MCF 10A (cell line): Measurements from ENCODE around the gene TMC6. TPM values are rescaled to one million over a fixed set of nuclear protein-coding genes. Genes with fewer than 3 reads are reported as not detected.
A peak's percentile ranks its signal among the peaks of the same experiment; 100 is the strongest.

ENCODE experiments used
- BruUV-seq: library from RNA; stranded (reverse); fragments of 400-500 nt; replicated peaks from 2 replicates; lab custom pipeline; 2021; lab: Mats Ljungman, UMichigan
- CTCF ChIA-PET: fragments of 300-600 bp; sonication (Branson Sonifier 250); formaldehyde crosslinking; extraction: SDS; loops from one replicate; lab custom pipeline; 2021; ENCODE audit warnings: antibody characterized with exemption, inconsistent platforms; lab: Yijun Ruan, JAX
- POLR2A ChIA-PET: fragments of 300-600, 350-650 bp; sonication (Branson Sonifier 250); formaldehyde crosslinking; extraction: SDS; loops from one replicate; lab custom pipeline; 2020; ENCODE audit warnings: antibody characterized with exemption, inconsistent platforms; lab: Yijun Ruan, JAX
- DNase-seq: peaks from one replicate; pipeline ENCODE4 v3.0.0-alpha.2; 2018; ENCODE audit not compliant: unreplicated experiment
- H3K27ac Mint-ChIP-seq: one replicate; pipeline ENCODE4 v1.8.0; 2022; ENCODE audit warnings: mild to moderate bottlenecking, low read depth, mixed read lengths; ENCODE audit not compliant: unreplicated experiment
- H3K27me3 Mint-ChIP-seq: one replicate; pipeline ENCODE4 v1.8.0; 2022; ENCODE audit warnings: mixed read lengths; ENCODE audit not compliant: insufficient read depth, unreplicated experiment
- H3K36me3 Mint-ChIP-seq: one replicate; pipeline ENCODE4 v1.8.0; 2022; ENCODE audit warnings: mild to moderate bottlenecking, moderate library complexity, mixed read lengths; ENCODE audit not compliant: insufficient read depth, unreplicated experiment
- H3K4me1 Mint-ChIP-seq: one replicate; pipeline ENCODE4 v1.8.0; 2022; ENCODE audit warnings: mixed read lengths; ENCODE audit not compliant: insufficient read depth, unreplicated experiment
- H3K4me3 Mint-ChIP-seq: one replicate; pipeline ENCODE4 v1.8.0; 2022; ENCODE audit warnings: mild to moderate bottlenecking, moderate library complexity, mixed read lengths; ENCODE audit not compliant: unreplicated experiment
- H3K9me3 Mint-ChIP-seq: one replicate; pipeline ENCODE4 v1.8.0; 2022; ENCODE audit warnings: mixed read lengths; ENCODE audit not compliant: unreplicated experiment
- CTCF ChIP-seq: fragments of 200-600 bp; IDR thresholded peaks from one replicate; pipeline ENCODE4 v1.8.0; 2022; ENCODE audit warnings: antibody characterized with exemption, mild to moderate bottlenecking; ENCODE audit not compliant: unreplicated experiment
- intact Hi-C: fragments of 100-400 bp; cut with micrococcal nuclease; formaldehyde crosslinking; loops from 2 replicates; pipeline ENCODE4 v1.14.1; 2022
- total RNA-seq: library from RNA; stranded (reverse); gene quantifications from 2 replicates; pipeline ENCODE4 v1.2.3, GENCODE V29; 2022

Gene TMC6
- total RNA-seq, 1 experiment from 2014 or later, result 3.1 TPM

- H3K27ac Mint-ChIP-seq, result no peak overlapping the region
- no peaks in the 10 kb centered on the region for H3K27me3 Mint-ChIP-seq
- peaks cover 16% of the 10 kb centered on the region for H3K4me1 Mint-ChIP-seq
- no TSS peak for BruUV-seq
- H3K4me3 Mint-ChIP-seq, result no peak overlapping the region
- CTCF ChIA-PET, result interaction anchor here (0.5 to 1.0 kb wide), 5 partner anchors 18 to 1597 kb away, joined by 3 to 4 read pairs (median 3); no protein-coding TSS in a partner anchor
- POLR2A ChIA-PET, result interaction anchor here (0.7 to 2.7 kb wide), 5 partner anchors 9 to 172 kb away, joined by 3 to 12 read pairs (median 4); partner anchors contain the start of gene SYNGR2
- no peaks in the 10 kb centered on the region for H3K36me3 Mint-ChIP-seq
- DNase-seq, result peak; percentile 70
- TF ChIP-seq CTCF, result no peak
- no peaks in the 10 kb centered on the region for H3K9me3 Mint-ChIP-seq
- intact Hi-C loops, result no loop called here
Measured at GRCh38 chr17:78144147-78144719, 15.7 kb upstream of the TMC6 start.

DNA sequence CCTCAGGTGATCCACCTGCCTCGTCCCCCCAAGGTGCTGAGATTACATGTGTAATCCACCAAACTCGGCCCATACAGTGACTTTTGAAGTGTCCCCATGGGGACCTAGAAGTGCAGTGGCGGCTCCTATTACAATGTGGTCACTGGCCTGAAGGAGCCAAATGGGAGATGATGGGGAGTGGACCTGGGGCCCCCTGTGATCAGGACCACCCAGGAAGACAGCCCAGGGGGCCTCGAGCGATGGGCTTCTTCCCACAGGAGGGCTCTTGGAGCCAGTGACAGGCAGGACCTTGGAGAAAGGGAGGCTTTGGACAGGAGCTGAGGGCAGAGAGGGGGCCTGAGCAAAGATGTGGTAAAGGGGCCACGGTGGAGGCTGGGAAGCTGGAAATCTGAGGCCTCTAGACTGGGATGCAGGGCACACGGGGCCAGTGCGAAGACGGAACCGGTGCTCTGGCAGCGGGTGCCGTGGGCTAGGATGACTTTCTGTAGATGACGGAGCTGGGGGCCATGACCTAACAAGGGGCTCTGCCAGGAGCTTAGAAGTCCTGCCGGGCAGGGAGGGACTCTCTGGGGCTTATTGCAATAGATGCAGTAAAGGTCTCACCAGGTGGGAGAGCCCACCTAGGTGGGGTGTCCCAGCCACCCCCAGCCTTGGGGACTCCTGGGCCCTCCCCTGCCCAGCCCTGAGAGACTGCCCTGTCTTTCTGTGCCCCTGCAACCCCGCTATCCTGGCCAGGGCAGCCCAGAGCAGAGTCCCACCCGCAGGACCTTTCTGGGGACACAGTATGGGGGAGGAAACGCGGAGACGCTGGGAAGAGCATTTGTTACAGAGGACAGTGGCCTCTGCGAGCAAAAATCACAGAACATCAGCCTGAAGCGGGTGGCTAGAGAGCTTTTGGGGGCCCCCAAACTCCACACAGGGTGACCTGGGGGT lies 14.9 kb upstream of the TMC6 start:
- DNase-seq, result no peak
- H3K4me1 Mint-ChIP-seq, result peaks cover 16% of the 10 kb centered on the region
- intact Hi-C loops, result no loop called here
- H3K9me3 Mint-ChIP-seq, result no peaks in the 10 kb centered on the region
- POLR2A ChIA-PET, result interaction anchor here (0.7 to 2.7 kb wide), 4 partner anchors 10 to 44 kb away, joined by 3 to 14 read pairs (median 10); partner anchors contain the start of genes SYNGR2 and TMC6
- H3K27ac Mint-ChIP-seq, result no peak overlapping the region
- no peak for TF ChIP-seq CTCF
- H3K36me3 Mint-ChIP-seq, result no peaks in the 10 kb centered on the region
- BruUV-seq, result no TSS peak
- H3K4me3 Mint-ChIP-seq, result no peak overlapping the region
- CTCF ChIA-PET, result interaction anchor here (0.6 kb wide), 2 partner anchors 45 to 141 kb away, joined by 3 to 5 read pairs; no protein-coding TSS in a partner anchor
- no peaks in the 10 kb centered on the region for H3K27me3 Mint-ChIP-seq

GRCh38 chr17:78142119-78142861 lies 13.7 kb upstream of the TMC6 start:
- no peak overlapping the region for H3K4me3 Mint-ChIP-seq
- H3K27ac Mint-ChIP-seq, result no peak overlapping the region
- no peak for TF ChIP-seq CTCF
- no peaks in the 10 kb centered on the region for H3K36me3 Mint-ChIP-seq
- H3K4me1 Mint-ChIP-seq, result peaks cover 16% of the 10 kb centered on the region
- intact Hi-C loops, result loop anchor here (1.0 kb wide), 1 partner anchor 17 kb away; no protein-coding TSS in a partner anchor
- ChIA-PET CTCF (interaction anchor here (0.7 to 1.1 kb wide), 5 partner anchors 23 to 279 kb away, joined by 3 to 5 read pairs (median 4); no protein-coding TSS in a partner anchor), POLR2A (interaction anchor here (0.6 to 2.4 kb wide), 13 partner anchors 12 to 99 kb away, joined by 3 to 14 read pairs (median 4); partner anchors contain the start of gene TMC6)
- peak; percentile 97 for DNase-seq
- no peaks in the 10 kb centered on the region for H3K9me3 Mint-ChIP-seq
- no peaks in the 10 kb centered on the region for H3K27me3 Mint-ChIP-seq
- no TSS peak for BruUV-seq
